ENCODE measurements around the gene PICK1. TPM values are rescaled to one million over a fixed set of nuclear protein-coding genes. Genes with fewer than 3 reads are reported as not detected.

PICK1 gene
- total and polyA plus RNA-seq, 2 of the 13 experiments (the other 11 are each of a cell fraction or from before 2014, with no cell fraction given), result 19.3 to 25.3 TPM

GRCh38 chr22:38017272-38017920 is 39.8 kb upstream of the PICK1 start (continued):
- TF ChIP-seq, protein P1, sequence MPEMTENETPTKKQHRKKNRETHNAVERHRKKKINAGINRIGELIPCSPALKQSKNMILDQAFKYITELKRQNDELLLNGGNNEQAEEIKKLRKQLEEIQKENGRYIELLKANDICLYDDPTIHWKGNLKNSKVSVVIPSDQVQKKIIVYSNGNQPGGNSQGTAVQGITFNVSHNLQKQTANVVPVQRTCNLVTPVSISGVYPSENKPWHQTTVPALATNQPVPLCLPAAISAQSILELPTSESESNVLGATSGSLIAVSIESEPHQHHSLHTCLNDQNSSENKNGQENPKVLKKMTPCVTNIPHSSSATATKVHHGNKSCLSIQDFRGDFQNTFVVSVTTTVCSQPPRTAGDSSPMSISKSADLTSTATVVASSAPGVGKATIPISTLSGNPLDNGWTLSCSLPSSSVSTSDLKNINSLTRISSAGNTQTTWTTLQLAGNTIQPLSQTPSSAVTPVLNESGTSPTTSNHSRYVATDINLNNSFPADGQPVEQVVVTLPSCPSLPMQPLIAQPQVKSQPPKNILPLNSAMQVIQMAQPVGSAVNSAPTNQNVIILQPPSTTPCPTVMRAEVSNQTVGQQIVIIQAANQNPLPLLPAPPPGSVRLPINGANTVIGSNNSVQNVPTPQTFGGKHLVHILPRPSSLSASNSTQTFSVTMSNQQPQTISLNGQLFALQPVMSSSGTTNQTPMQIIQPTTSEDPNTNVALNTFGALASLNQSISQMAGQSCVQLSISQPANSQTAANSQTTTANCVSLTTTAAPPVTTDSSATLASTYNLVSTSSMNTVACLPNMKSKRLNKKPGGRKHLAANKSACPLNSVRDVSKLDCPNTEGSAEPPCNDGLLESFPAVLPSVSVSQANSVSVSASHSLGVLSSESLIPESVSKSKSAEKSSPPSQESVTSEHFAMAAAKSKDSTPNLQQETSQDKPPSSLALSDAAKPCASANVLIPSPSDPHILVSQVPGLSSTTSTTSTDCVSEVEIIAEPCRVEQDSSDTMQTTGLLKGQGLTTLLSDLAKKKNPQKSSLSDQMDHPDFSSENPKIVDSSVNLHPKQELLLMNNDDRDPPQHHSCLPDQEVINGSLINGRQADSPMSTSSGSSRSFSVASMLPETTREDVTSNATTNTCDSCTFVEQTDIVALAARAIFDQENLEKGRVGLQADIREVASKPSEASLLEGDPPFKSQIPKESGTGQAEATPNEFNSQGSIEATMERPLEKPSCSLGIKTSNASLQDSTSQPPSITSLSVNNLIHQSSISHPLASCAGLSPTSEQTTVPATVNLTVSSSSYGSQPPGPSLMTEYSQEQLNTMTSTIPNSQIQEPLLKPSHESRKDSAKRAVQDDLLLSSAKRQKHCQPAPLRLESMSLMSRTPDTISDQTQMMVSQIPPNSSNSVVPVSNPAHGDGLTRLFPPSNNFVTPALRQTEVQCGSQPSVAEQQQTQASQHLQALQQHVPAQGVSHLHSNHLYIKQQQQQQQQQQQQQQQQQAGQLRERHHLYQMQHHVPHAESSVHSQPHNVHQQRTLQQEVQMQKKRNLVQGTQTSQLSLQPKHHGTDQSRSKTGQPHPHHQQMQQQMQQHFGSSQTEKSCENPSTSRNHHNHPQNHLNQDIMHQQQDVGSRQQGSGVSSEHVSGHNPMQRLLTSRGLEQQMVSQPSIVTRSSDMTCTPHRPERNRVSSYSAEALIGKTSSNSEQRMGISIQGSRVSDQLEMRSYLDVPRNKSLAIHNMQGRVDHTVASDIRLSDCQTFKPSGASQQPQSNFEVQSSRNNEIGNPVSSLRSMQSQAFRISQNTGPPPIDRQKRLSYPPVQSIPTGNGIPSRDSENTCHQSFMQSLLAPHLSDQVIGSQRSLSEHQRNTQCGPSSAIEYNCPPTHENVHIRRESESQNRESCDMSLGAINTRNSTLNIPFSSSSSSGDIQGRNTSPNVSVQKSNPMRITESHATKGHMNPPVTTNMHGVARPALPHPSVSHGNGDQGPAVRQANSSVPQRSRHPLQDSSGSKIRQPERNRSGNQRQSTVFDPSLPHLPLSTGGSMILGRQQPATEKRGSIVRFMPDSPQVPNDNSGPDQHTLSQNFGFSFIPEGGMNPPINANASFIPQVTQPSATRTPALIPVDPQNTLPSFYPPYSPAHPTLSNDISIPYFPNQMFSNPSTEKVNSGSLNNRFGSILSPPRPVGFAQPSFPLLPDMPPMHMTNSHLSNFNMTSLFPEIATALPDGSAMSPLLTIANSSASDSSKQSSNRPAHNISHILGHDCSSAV (CRISPR knock-in tag; IDR thresholded peaks at IDR 0.05; ENCODE audit: borderline replicate concordance), result no peak
- TF ChIP-seq ZNF687 (CRISPR knock-in tag; IDR thresholded peaks at IDR 0.05), result peak; percentile 48
- no peak for TF ChIP-seq RXRA (CRISPR knock-in tag; IDR thresholded peaks at IDR 0.05)
- TF ChIP-seq ATRX (CRISPR knock-in tag; IDR thresholded peaks at IDR 0.05; ENCODE audit: borderline replicate concordance), result no peak
- 0 out of 2 replicates have a peak, but pooled peaks have one; percentile 0 for TF ChIP-seq MTA1 (CRISPR knock-in tag; IDR thresholded peaks at IDR 0.05; ENCODE audit: borderline replicate concordance)

All from HepG2 (cell line).